Glomerular visceral epithelial cell (primary cell): Measurements from ENCODE around the gene EFEMP2.

ENCODE experiments used
- DNase-seq: peaks from one replicate; pipeline ENCODE4 v3.0.0-alpha.2; 2016; ENCODE audit errors: extremely low spot score

Gene EFEMP2

GRCh38 chr11:65900125-65900898, 27.7 kb upstream of the EFEMP2 start, which contains the start of gene FOSL1:
FOSL1 (minus strand) TSS chr11:65900388; CDS start chr11:65900339, 49 bp downstream.
- peak; percentile 97 for DNase-seq

- DNase-seq = peak; percentile 86
Observed at GRCh38 chr11:65899356-65900124, 26.9 kb upstream of the EFEMP2 start.

GRCh38 chr11:65898656-65899355, 26.2 kb upstream of the EFEMP2 start:
- no peak for DNase-seq

GRCh38 chr11:65897020-65897471, 24.4 kb upstream of the EFEMP2 start:
- DNase-seq = no peak

GRCh38 chr11:65896034-65896999, 23.7 kb upstream of the EFEMP2 start:
- DNase-seq = no peak

- no peak for DNase-seq
Observed at GRCh38 chr11:65895482-65895981, 22.9 kb upstream of the EFEMP2 start.

GRCh38 chr11:65894034-65894591, 21.5 kb upstream of the EFEMP2 start:
- no peak for DNase-seq

GRCh38 chr11:65892661-65893317, 20.2 kb upstream of the EFEMP2 start:
- no peak for DNase-seq

GRCh38 chr11:65892137-65892540, 19.5 kb upstream of the EFEMP2 start:
- peak; percentile 33 for DNase-seq

GRCh38 chr11:65891219-65892136, 18.9 kb upstream of the EFEMP2 start:
- DNase-seq = peak; percentile 52

- peak; percentile 97 for DNase-seq
Observed at GRCh38 chr11:65890324-65891218, 18.0 kb upstream of the EFEMP2 start, which contains the start of gene CCDC85B. CCDC85B (plus strand) TSS chr11:65890673; CDS start chr11:65890784, 111 bp downstream.

GRCh38 chr11:65888163-65888814, 15.7 kb upstream of the EFEMP2 start, which contains the start of gene FIBP:
FIBP (minus strand) TSS chr11:65888471; CDS start chr11:65888418, 53 bp downstream.
- DNase-seq = peak; percentile 97

- DNase-seq = no peak
Observed at GRCh38 chr11:65887723-65888162, 15.1 kb upstream of the EFEMP2 start.

GRCh38 chr11:65886826-65887722, 14.5 kb upstream of the EFEMP2 start:
- no peak for DNase-seq

- DNase-seq = no peak
Observed at GRCh38 chr11:65885808-65886536, 13.4 kb upstream of the EFEMP2 start.
